Fibroblast of the conjunctiva (primary cell): ENCODE results near the gene SYPL2.
"Not testable (repeated sequence)": the region's sequence is repeated elsewhere in the genome, so short reads cannot be mapped to it uniquely, and the experiment has no call there.

Experiments used
- DNase-seq: peaks from one replicate; pipeline ENCODE4 v3.0.0-alpha.2; 2010; ENCODE audit warnings: low read depth

The SYPL2 gene

GRCh38 chr1:109472779-109473178 lies 6.4 kb downstream of the SYPL2 start:
- no peak for DNase-seq

GRCh38 chr1:109473284-109474057 lies 7.1 kb downstream of the SYPL2 start:
- DNase-seq, result not testable (repeated sequence)

- DNase-seq, result no peak
Observed at GRCh38 chr1:109474697-109475096, 8.4 kb downstream of the SYPL2 start.

GRCh38 chr1:109475261-109475660 lies 8.9 kb downstream of the SYPL2 start:
- no peak for DNase-seq

- DNase-seq, result no peak
Observed at GRCh38 chr1:109476825-109477224, 10.5 kb downstream of the SYPL2 start.

GRCh38 chr1:109477821-109478220 lies 11.5 kb downstream of the SYPL2 start:
- no peak for DNase-seq

- DNase-seq, result no peak
Observed at GRCh38 chr1:109478806-109479205, 12.5 kb downstream of the SYPL2 start.

GRCh38 chr1:109479311-109479710 lies 13.0 kb downstream of the SYPL2 start:
- no peak for DNase-seq

- DNase-seq, result no peak
Observed at GRCh38 chr1:109479901-109480300, 13.6 kb downstream of the SYPL2 start.

GRCh38 chr1:109481646-109482045 lies 15.3 kb downstream of the SYPL2 start:
- DNase-seq, result no peak

- DNase-seq, result no peak
Observed at GRCh38 chr1:109482242-109482641, 15.9 kb downstream of the SYPL2 start.

GRCh38 chr1:109482791-109483671 lies 16.7 kb downstream of the SYPL2 start:
- DNase-seq, result no peak

- peak; percentile 84 for DNase-seq
Observed at GRCh38 chr1:109483672-109484518, 17.5 kb downstream of the SYPL2 start, which contains the start of gene ATXN7L2. ATXN7L2 (plus strand) TSS chr1:109483905; CDS start chr1:109483954, 49 bp downstream.

- DNase-seq, result no peak
Observed at GRCh38 chr1:109484519-109484975, 18.2 kb downstream of the SYPL2 start.

- no peak for DNase-seq
Observed at GRCh38 chr1:109485001-109485400, 18.7 kb downstream of the SYPL2 start.

- DNase-seq, result no peak
Observed at GRCh38 chr1:109487261-109487660, 20.9 kb downstream of the SYPL2 start.

GRCh38 chr1:109488201-109488600 lies 21.9 kb downstream of the SYPL2 start:
- no peak for DNase-seq

- no peak for DNase-seq
Observed at GRCh38 chr1:109488696-109489095, 22.4 kb downstream of the SYPL2 start.

- DNase-seq, result peak; percentile 47
Observed at GRCh38 chr1:109490029-109490933, 23.9 kb downstream of the SYPL2 start.

- no peak for DNase-seq
Observed at GRCh38 chr1:109490934-109491302, 24.6 kb downstream of the SYPL2 start.

- DNase-seq, result no peak
Observed at GRCh38 chr1:109491372-109491771, 25.0 kb downstream of the SYPL2 start.
